HepG2 (cell line): ENCODE results near the gene VDR. TPM values are rescaled to one million over a fixed set of nuclear protein-coding genes. Genes with fewer than 3 reads are reported as not detected.

Experiments
- ATAC-seq: fragments of 200-7000 bp; cut with Tn5 transposase; 3 replicates; pipeline ENCODE4 v1.9.1; 2020; ENCODE audit warnings: mild to moderate bottlenecking, moderate library complexity
- BruUV-seq: library from RNA; stranded (reverse); fragments of 400-500 nt; replicated peaks from 2 replicates; lab custom pipeline; 2021; lab: Mats Ljungman, UMichigan
- CTCF ChIA-PET: fragments of 300-600 bp; formaldehyde crosslinking; extraction: SDS; loops from one replicate; lab custom pipeline; 2021; ENCODE audit warnings: low total read pairs, inconsistent platforms, low intra/inter-chr PET ratio; lab: Yijun Ruan, JAX
- POLR2A ChIA-PET: fragments of 350-600 bp; sonication (Branson Sonifier 250); formaldehyde crosslinking; loops from one replicate; lab custom pipeline; 2020; ENCODE audit warnings: antibody characterized with exemption, inconsistent platforms; lab: Yijun Ruan, JAX
- DNase-seq: peaks from one replicate; pipeline ENCODE4 v3.0.0-alpha.2; 2015; ENCODE audit warnings: low spot score
- FAIRE-seq: peaks from 3 replicates; lab custom pipeline; 2011; peaks lifted over from hg19 to GRCh38; lab: Jason Lieb, UNC
- H2AFZ ChIP-seq: one replicate; pipeline ENCODE4 v1.6.1; 2011; ENCODE audit warnings: low read length, inconsistent platforms
- H3K27ac ChIP-seq: fragments of 300-600 bp; 3 replicates; pipeline ENCODE4 v1.8.0; 2011; ENCODE audit warnings: mixed run types, mild to moderate bottlenecking, mixed read lengths, low read length, inconsistent platforms; ENCODE audit not compliant: insufficient read depth; ENCODE audit errors: extremely low read length
- H3K27me3 ChIP-seq, 2 experiments: fragments of 200-600 bp in 1 of 2; 2 replicates in 1 of 2; 3 replicates in 1 of 2; pipeline versions ENCODE4 v1.6.0 to v1.8.0; 2011; ENCODE audit warnings: low read length in 2 of 2, mild to moderate bottlenecking in 2 of 2, moderate library complexity in 2 of 2, inconsistent platforms in 1 of 2; ENCODE audit not compliant: insufficient read depth in 2 of 2, control insufficient read depth in 1 of 2
- H3K36me3 ChIP-seq, 2 experiments: fragments of 200-600 bp in 1 of 2; replicated peaks in 1 of 2; 2 replicates in 1 of 2; 3 replicates in 1 of 2; pipeline versions ENCODE4 v1.5.1 to v1.8.0; 2011; ENCODE audit warnings: low read length in 2 of 2, inconsistent platforms in 1 of 2; ENCODE audit not compliant: insufficient read depth in 2 of 2, control insufficient read depth in 1 of 2
- H3K4me1 ChIP-seq: 2 replicates; pipeline ENCODE4 v1.5.1; 2012; ENCODE audit warnings: low read length, inconsistent platforms; ENCODE audit not compliant: insufficient read depth
- H3K4me2 ChIP-seq: 2 replicates; pipeline ENCODE4 v1.6.0; 2011; ENCODE audit warnings: low read depth, low read length, inconsistent platforms
- H3K4me3 ChIP-seq, 3 experiments: fragments of 200-600 bp in 1 of 3; sonication (generic), shearing (Covaris generic) in 1 of 3; replicated peaks in 1 of 3; 2 replicates each; pipeline ENCODE4 v1.5.1; 2011 to 2016; ENCODE audit warnings: low read length in 3 of 3, inconsistent platforms in 2 of 3, low read depth in 2 of 3, mild to moderate bottlenecking in 2 of 3, control low read depth in 1 of 3, mixed read lengths in 1 of 3; ENCODE audit not compliant: insufficient read depth in 1 of 3
- H3K79me2 ChIP-seq: one replicate; pipeline ENCODE4 v1.6.1; 2011; ENCODE audit warnings: low read length, inconsistent platforms; ENCODE audit not compliant: insufficient read depth
- H3K9ac ChIP-seq: 2 replicates; pipeline ENCODE4 v1.6.0; 2011; ENCODE audit warnings: mild to moderate bottlenecking, low read depth, low read length, inconsistent platforms; ENCODE audit not compliant: insufficient read depth
- H3K9me3 ChIP-seq: 2 replicates; pipeline ENCODE4 v1.5.1; 2012; ENCODE audit warnings: mild to moderate bottlenecking, low read length
- H4K20me1 ChIP-seq: 2 replicates; pipeline ENCODE4 v1.6.0; 2011; ENCODE audit warnings: inconsistent platforms, mild to moderate bottlenecking, low read length, moderate library complexity; ENCODE audit not compliant: insufficient read depth
- ETV6 ChIP-seq: sonication (generic); formaldehyde crosslinking; conservative IDR thresholded peaks from 2 replicates; pipeline ENCODE4 v1.4.0; 2020; ENCODE audit warnings: missing genetic modification reagents
- HCFC1 ChIP-seq: fragments of 150-350 bp; IDR thresholded peaks from 2 replicates; pipeline ENCODE4 v1.6.1; 2014; ENCODE audit warnings: low read depth, low read length
- MEIS1 ChIP-seq: sonication (generic); formaldehyde crosslinking; IDR thresholded peaks from 2 replicates; pipeline ENCODE4 v1.9.0; 2021; ENCODE audit warnings: mild to moderate bottlenecking, missing genetic modification reagents, moderate library complexity, borderline replicate concordance
- SMARCC2 ChIP-seq: fragments of 450-650 bp; IDR thresholded peaks from 2 replicates; pipeline ENCODE4 v1.6.1; 2017; ENCODE audit warnings: antibody characterized with exemption, mild to moderate bottlenecking
- SP2 ChIP-seq: sonication (generic); formaldehyde crosslinking; IDR thresholded peaks from 2 replicates; pipeline ENCODE4 v1.5.1; 2020; ENCODE audit warnings: mild to moderate bottlenecking, missing genetic modification reagents
- TCF12 ChIP-seq, 2 experiments: fragments of 450-650 bp in 1 of 2; sonication (generic) in 1 of 2; formaldehyde crosslinking in 1 of 2; IDR thresholded peaks; 2 replicates each; pipeline versions ENCODE4 v1.6.1 to v1.8.0; 2017 to 2022; ENCODE audit warnings: antibody characterized with exemption in 1 of 2, mild to moderate bottlenecking in 1 of 2, missing genetic modification reagents in 1 of 2, moderate library complexity in 1 of 2
- TOE1 ChIP-seq: sonication (generic); formaldehyde crosslinking; IDR thresholded peaks from 2 replicates; pipeline ENCODE4 v1.4.0; 2020; ENCODE audit warnings: mild to moderate bottlenecking, missing genetic modification reagents
- ZBED4 ChIP-seq: sonication (generic); formaldehyde crosslinking; IDR thresholded peaks from 2 replicates; pipeline ENCODE4 v1.4.0; 2020; ENCODE audit warnings: missing genetic modification reagents, borderline replicate concordance
- ZFP36 ChIP-seq: fragments of 150-350 bp; IDR thresholded peaks from 2 replicates; pipeline ENCODE4 v1.6.1; 2018; ENCODE audit warnings: borderline replicate concordance, low read length, low read depth; ENCODE audit not compliant: partially characterized antibody
- ZNF326 ChIP-seq: sonication (generic); formaldehyde crosslinking; IDR thresholded peaks from 2 replicates; pipeline ENCODE4 v1.4.0; 2020; ENCODE audit warnings: missing genetic modification reagents, borderline replicate concordance
- ZNF570 ChIP-seq: sonication (generic); formaldehyde crosslinking; IDR thresholded peaks from 2 replicates; pipeline ENCODE4 v1.4.0; 2020; ENCODE audit warnings: mild to moderate bottlenecking, missing genetic modification reagents, borderline replicate concordance
- ZNF646 ChIP-seq: sonication (generic); formaldehyde crosslinking; IDR thresholded peaks from 2 replicates; pipeline ENCODE4 v1.9.0; 2021; ENCODE audit warnings: mild to moderate bottlenecking, missing genetic modification reagents
- WGBS: methylation state at CpG from one replicate; pipeline ENCODE4 v1.1.6; 2017; ENCODE audit warnings: low lambda C conversion rate; 5-methylcytosine and 5-hydroxymethylcytosine counted together
- in situ Hi-C: cut with HindIII; loops from 2 replicates; pipeline ENCODE4 v1.10.0; 2017; ENCODE audit warnings: low pct_unique_long_range_greater_than_20kb; ENCODE audit not compliant: extremely low pct_ligation_motif_present
- intact Hi-C: fragments of 100-400 bp; cut with micrococcal nuclease; formaldehyde crosslinking; loops from one replicate; pipeline ENCODE4 v1.10.0; 2022; ENCODE audit not compliant: unreplicated experiment
- polyA plus RNA-seq, 8 experiments: library from polyadenylated mRNA; depleted of rRNA in 3 of 8; stranded (reverse) in 7 of 8; unstranded in 1 of 8; fragments of >200 nt; fragmentation: Illumina TruSeq in 4 of 8; extraction: Trizol in 4 of 8; gene quantifications; 2 replicates each; pipeline versions ENCODE4 v1.2.1 to v1.2.3, GENCODE V29; 2011 to 2016; ENCODE audit warnings: low read depth in 4 of 8, missing spikeins in 1 of 8, mixed read lengths in 1 of 8; ENCODE audit not compliant: insufficient read depth in 1 of 8
- total RNA-seq, 5 experiments: library from RNA; depleted of rRNA; stranded (reverse); fragments of >200 nt; fragmentation: Illumina TruSeq; extraction: Trizol; gene quantifications; 2 replicates each; pipeline ENCODE4 v1.2.3, GENCODE V29; 2016; ENCODE audit warnings: low read depth in 1 of 5

The VDR gene
- total and polyA plus RNA-seq, 2 of the 13 experiments (the other 11 are each of a cell fraction or from before 2014, with no cell fraction given): 0.08 to 0.33 TPM

GRCh38 chr12:47808574-47809365 is 96.0 kb downstream of the VDR start (continued):
- TF ChIP-seq TCF12 (IDR thresholded peaks at IDR 0.05) (no peak), TCF12 (CRISPR knock-in tag; IDR thresholded peaks at IDR 0.05) (no peak), ZFP36 (no peak), ZNF646 (CRISPR knock-in tag) (no peak)

GRCh38 chr12:47808050-47808449 is 96.7 kb downstream of the VDR start:
- WGBS: 91% methylated on average over 7 of the region's 9 CpGs
- Histone ChIP-seq H3K9ac (no peak overlapping the region), H3K4me2 (no peak overlapping the region), H3K27me3 (no peaks in the 10 kb centered on the region), H3K36me3 (no peaks in the 10 kb centered on the region; a peak in 1 of 5 replicates), H3K27ac (no peak overlapping the region), H3K4me3 (no peak overlapping the region), H4K20me1 (no peaks in the 10 kb centered on the region), H3K79me2 (peaks cover 1% of the 10 kb centered on the region), H2AFZ (no peak overlapping the region), H3K4me1 (no peaks in the 10 kb centered on the region), H3K9me3 (no peaks in the 10 kb centered on the region)
- FAIRE-seq: no peak
- CTCF ChIA-PET: no interaction called here
- no peak for ATAC-seq
- in situ Hi-C loops (no loop called here), intact Hi-C loops (no loop called here)
- BruUV-seq: no TSS peak
- DNase-seq: no peak
- POLR2A ChIA-PET: interaction anchor here (1.1 kb wide), 2 partner anchors 10 to 13 kb away, joined by 4 read pairs; no protein-coding TSS in a partner anchor
- no peak for TF ChIP-seq MEIS1 (CRISPR knock-in tag)
- no peak for TF ChIP-seq ZBED4 (CRISPR knock-in tag)
- TF ChIP-seq HCFC1: no peak
- no peak for TF ChIP-seq ETV6 (CRISPR knock-in tag)
- no peak for TF ChIP-seq TOE1 (CRISPR knock-in tag)
- no peak for TF ChIP-seq ZNF326 (CRISPR knock-in tag)
- no peak for TF ChIP-seq SP2 (CRISPR knock-in tag)
- TF ChIP-seq SMARCC2: no peak
- TF ChIP-seq ZNF570 (CRISPR knock-in tag): no peak
